ENCODE results near the gene ATPAF1. TPM values are rescaled to one million over a fixed set of nuclear protein-coding genes. Genes with fewer than 3 reads are reported as not detected.

ATPAF1 gene
- total RNA-seq, 2 donors from 2014 or later = 52.2 to 71.3 TPM

- no peak for DNase-seq (ENCODE audit: low spot score)
- Histone ChIP-seq H3K4me1 (replicated peaks) (peaks cover 2% of the 10 kb centered on the region), H3K27me3 (replicated peaks; ENCODE audit: insufficient read depth) (no peaks in the 10 kb centered on the region), H3K36me3 (no peaks in the 10 kb centered on the region), H3K9me3 (no peaks in the 10 kb centered on the region), H3K4me3 (no peak overlapping the region), H3K27ac (no peak overlapping the region)
- TF ChIP-seq POLR2AphosphoS5 (IDR thresholded peaks at IDR 0.05) = peak; percentile 53
- no peak for TF ChIP-seq POLR2A (IDR thresholded peaks at IDR 0.05)
- no peak for TF ChIP-seq CTCF (IDR thresholded peaks at IDR 0.05)
- 50% methylated on average over 1 of the region's 1 CpG for WGBS
- intact Hi-C loops (cut with DNase I) = no loop called here
These were observed 13.3 kb upstream of the ATPAF1 start for GRCh38 chr1:46681333-46682034.

DNA sequence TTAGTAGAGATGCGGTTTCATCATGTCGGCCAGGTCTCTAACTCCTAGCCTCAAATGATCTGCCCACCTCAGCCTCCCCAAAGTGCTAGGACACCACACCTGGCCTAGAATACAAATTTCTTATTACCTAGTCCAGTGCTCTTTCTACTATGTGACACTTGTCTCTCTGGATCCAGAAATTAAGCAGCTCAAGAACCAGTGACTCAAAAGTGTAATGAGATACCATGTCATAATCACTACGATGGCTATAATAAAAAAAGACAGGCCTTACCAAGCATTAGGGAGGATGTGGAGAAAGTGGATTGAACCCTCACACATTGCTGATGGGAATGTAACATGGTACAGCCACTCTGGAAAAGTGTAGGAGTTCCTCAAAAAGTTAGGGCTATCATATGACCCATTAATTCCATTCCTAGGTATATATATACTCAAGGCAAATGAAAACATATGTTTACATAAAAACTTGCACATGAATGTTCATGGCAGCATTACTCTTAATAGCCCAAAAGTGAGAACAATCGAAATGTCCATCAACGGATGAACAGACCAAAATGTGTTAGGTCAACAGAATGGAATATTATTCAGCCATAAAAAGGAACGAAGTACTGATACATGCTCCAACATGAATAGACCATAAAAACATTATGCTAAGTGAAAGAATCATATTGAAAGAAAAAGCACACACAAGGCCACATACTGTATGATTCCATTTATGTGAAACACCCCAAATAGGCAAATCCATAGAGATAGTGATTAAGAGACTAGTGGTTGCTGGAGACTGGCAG is 11.8 kb upstream of the ATPAF1 start:
- Histone ChIP-seq H3K27me3 (replicated peaks; ENCODE audit: insufficient read depth) (no peaks in the 10 kb centered on the region), H3K4me3 (no peak overlapping the region), H3K36me3 (no peaks in the 10 kb centered on the region), H3K27ac (no peak overlapping the region), H3K4me1 (replicated peaks) (peaks cover 2% of the 10 kb centered on the region), H3K9me3 (no peaks in the 10 kb centered on the region)
- no peak for DNase-seq (ENCODE audit: low spot score)
- TF ChIP-seq POLR2A (IDR thresholded peaks at IDR 0.05) (no peak), CTCF (IDR thresholded peaks at IDR 0.05) (no peak), POLR2AphosphoS5 (IDR thresholded peaks at IDR 0.05) (no peak)
- WGBS = 95% methylated on average over 6 of the region's 6 CpGs
- intact Hi-C loops (cut with DNase I) = no loop called here

DNA sequence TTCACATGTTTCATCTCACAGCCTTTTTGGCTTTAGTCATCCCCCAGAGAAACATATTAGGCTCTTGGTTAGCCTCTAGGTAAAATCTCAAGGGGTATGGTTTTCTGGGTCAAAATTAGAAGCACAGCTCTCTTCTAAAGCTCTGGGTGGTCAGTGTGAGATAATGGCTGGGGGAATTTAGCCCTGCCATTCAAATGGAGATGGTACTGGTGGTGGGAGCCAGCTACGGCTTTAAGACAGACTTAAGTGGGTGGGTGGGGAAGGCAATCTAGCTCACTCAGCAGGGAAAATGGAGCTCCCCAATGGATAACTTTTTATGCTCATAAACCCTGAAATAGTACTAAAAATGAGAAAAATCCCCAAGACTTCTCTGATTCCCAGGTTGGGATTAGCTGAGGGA is 9.2 kb upstream of the ATPAF1 start:
- H3K9me3 ChIP-seq = no peaks in the 10 kb centered on the region
- H3K4me3 ChIP-seq = no peak overlapping the region
- H3K27me3 ChIP-seq (replicated peaks; ENCODE audit: insufficient read depth) = no peaks in the 10 kb centered on the region
- no peak overlapping the region for H3K27ac ChIP-seq
- no peak for DNase-seq (ENCODE audit: low spot score)
- H3K4me1 ChIP-seq (replicated peaks) = peaks cover 2% of the 10 kb centered on the region
- no peak for TF ChIP-seq POLR2A (IDR thresholded peaks at IDR 0.05)
- no peak for TF ChIP-seq POLR2AphosphoS5 (IDR thresholded peaks at IDR 0.05)
- TF ChIP-seq CTCF (IDR thresholded peaks at IDR 0.05) = no peak
- 82% methylated on average over 1 of the region's 1 CpG for WGBS
- intact Hi-C loops (cut with DNase I) = no loop called here
- H3K36me3 ChIP-seq = no peaks in the 10 kb centered on the region

DNA sequence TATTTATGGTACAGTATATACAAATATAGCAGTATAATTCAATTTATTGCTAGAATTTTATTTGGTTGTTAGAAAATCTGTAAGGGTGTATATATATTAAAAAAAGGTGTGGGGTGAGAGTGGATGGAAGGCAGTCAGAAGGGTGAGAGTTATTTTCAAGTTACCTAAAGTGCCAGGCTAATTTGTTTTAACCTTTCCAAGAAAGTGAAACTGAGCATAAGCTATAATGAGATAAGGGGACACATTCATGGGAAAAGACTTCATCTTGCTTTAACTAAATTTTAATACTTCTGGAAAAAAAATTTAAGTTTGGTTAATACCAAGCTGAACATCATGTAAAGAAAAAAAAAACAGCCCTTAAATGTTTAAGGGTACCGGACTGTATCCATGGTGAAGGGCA is 8.4 kb upstream of the ATPAF1 start:
- peaks cover 2% of the 10 kb centered on the region for H3K4me1 ChIP-seq (replicated peaks)
- DNase-seq (ENCODE audit: low spot score) = no peak
- H3K36me3 ChIP-seq = no peaks in the 10 kb centered on the region
- H3K9me3 ChIP-seq = no peaks in the 10 kb centered on the region
- no peak overlapping the region for H3K4me3 ChIP-seq
- H3K27ac ChIP-seq = no peak overlapping the region
- TF ChIP-seq CTCF (IDR thresholded peaks at IDR 0.05) = no peak
- TF ChIP-seq POLR2A (IDR thresholded peaks at IDR 0.05) = no peak
- TF ChIP-seq POLR2AphosphoS5 (IDR thresholded peaks at IDR 0.05) = no peak
- intact Hi-C loops (cut with DNase I) = no loop called here
- 93% methylated on average over 1 of the region's 1 CpG for WGBS
- H3K27me3 ChIP-seq (replicated peaks; ENCODE audit: insufficient read depth) = no peaks in the 10 kb centered on the region

Measured in prostate gland (tissue), 2 donors.